ENCODE measurements around the gene LARGE1.

LARGE1 gene

GRCh38 chr22:33866511-33866910, 53.8 kb downstream of the LARGE1 start:
- DNase-seq: no peak
- Histone ChIP-seq H3K79me2 (ENCODE audit: control insufficient read depth, insufficient read depth, low read length) (peaks cover 53% of the 10 kb centered on the region), H2BK120ac (ENCODE audit: low read depth, low read length) (no peak overlapping the region), H3K18ac (ENCODE audit: low read length) (no peak overlapping the region), H2AK5ac (ENCODE audit: low read length) (no peak overlapping the region), H3K4me3 (ENCODE audit: low read length) (no peak overlapping the region), H3K27me3 (ENCODE audit: insufficient read depth, low read length, poor library complexity) (no peaks in the 10 kb centered on the region), H2BK15ac (replicated peaks; ENCODE audit: low read depth) (no peak overlapping the region), H3K4ac (ENCODE audit: low read depth, low read length) (no peak overlapping the region), H4K8ac (ENCODE audit: low read depth, low read length) (no peak overlapping the region), H4K5ac (ENCODE audit: low read length) (no peak overlapping the region), H3K79me1 (ENCODE audit: low read length) (peaks cover 24% of the 10 kb centered on the region), H3K27ac (ENCODE audit: low read depth, low read length) (no peak overlapping the region), H3K9ac (ENCODE audit: low read length) (no peak overlapping the region), H3K23ac (ENCODE audit: low read length) (no peak overlapping the region), H3K4me2 (ENCODE audit: low read length) (no peak overlapping the region), H3K4me1 (ENCODE audit: control insufficient read depth, low read depth, low read length) (no peaks in the 10 kb centered on the region), H3K56ac (ENCODE audit: low read length) (no peak overlapping the region), H2BK5ac (ENCODE audit: low read length) (no peak overlapping the region), H3K36me3 (ENCODE audit: control insufficient read depth, insufficient read depth, low read length) (no peaks in the 10 kb centered on the region)
- WGBS (ENCODE audit: extremely low coverage, insufficient coverage, low lambda C conversion rate): no CpG with 5 or more reads among the region's 3 CpGs

GRCh38 chr22:33865996-33866395, 54.3 kb downstream of the LARGE1 start:
- Histone ChIP-seq H3K23ac (ENCODE audit: low read length) (no peak overlapping the region), H2BK120ac (ENCODE audit: low read depth, low read length) (no peak overlapping the region), H3K79me2 (ENCODE audit: control insufficient read depth, insufficient read depth, low read length) (peaks cover 53% of the 10 kb centered on the region), H2BK15ac (replicated peaks; ENCODE audit: low read depth) (no peak overlapping the region), H3K4ac (ENCODE audit: low read depth, low read length) (no peak overlapping the region), H3K79me1 (ENCODE audit: low read length) (peaks cover 22% of the 10 kb centered on the region), H3K27me3 (ENCODE audit: insufficient read depth, low read length, poor library complexity) (no peaks in the 10 kb centered on the region), H3K4me2 (ENCODE audit: low read length) (no peak overlapping the region), H2AK5ac (ENCODE audit: low read length) (no peak overlapping the region), H4K8ac (ENCODE audit: low read depth, low read length) (no peak overlapping the region), H3K27ac (ENCODE audit: low read depth, low read length) (no peak overlapping the region), H3K4me1 (ENCODE audit: control insufficient read depth, low read depth, low read length) (no peaks in the 10 kb centered on the region), H3K9ac (ENCODE audit: low read length) (no peak overlapping the region), H4K5ac (ENCODE audit: low read length) (no peak overlapping the region), H3K36me3 (ENCODE audit: control insufficient read depth, insufficient read depth, low read length) (no peaks in the 10 kb centered on the region), H3K4me3 (ENCODE audit: low read length) (no peak overlapping the region), H3K56ac (ENCODE audit: low read length) (no peak overlapping the region), H3K18ac (ENCODE audit: low read length) (no peak overlapping the region), H2BK5ac (ENCODE audit: low read length) (no peak overlapping the region)
- no peak for DNase-seq
- WGBS (ENCODE audit: extremely low coverage, insufficient coverage, low lambda C conversion rate): no CpG with 5 or more reads among the region's 1 CpG

- Histone ChIP-seq H3K18ac (ENCODE audit: low read length) (no peak overlapping the region), H3K4me3 (ENCODE audit: low read length) (no peak overlapping the region), H4K8ac (ENCODE audit: low read depth, low read length) (no peak overlapping the region), H3K27me3 (ENCODE audit: insufficient read depth, low read length, poor library complexity) (no peaks in the 10 kb centered on the region), H3K36me3 (ENCODE audit: control insufficient read depth, insufficient read depth, low read length) (no peaks in the 10 kb centered on the region), H3K4ac (ENCODE audit: low read depth, low read length) (no peak overlapping the region), H2BK120ac (ENCODE audit: low read depth, low read length) (no peak overlapping the region), H3K79me2 (ENCODE audit: control insufficient read depth, insufficient read depth, low read length) (peaks cover 54% of the 10 kb centered on the region), H3K56ac (ENCODE audit: low read length) (no peak overlapping the region), H3K4me2 (ENCODE audit: low read length) (no peak overlapping the region), H3K9ac (ENCODE audit: low read length) (no peak overlapping the region), H3K27ac (ENCODE audit: low read depth, low read length) (no peak overlapping the region), H2BK5ac (ENCODE audit: low read length) (no peak overlapping the region), H2BK15ac (replicated peaks; ENCODE audit: low read depth) (no peak overlapping the region), H4K5ac (ENCODE audit: low read length) (no peak overlapping the region), H3K4me1 (ENCODE audit: control insufficient read depth, low read depth, low read length) (no peaks in the 10 kb centered on the region), H3K79me1 (ENCODE audit: low read length) (peaks cover 24% of the 10 kb centered on the region), H2AK5ac (ENCODE audit: low read length) (no peak overlapping the region), H3K23ac (ENCODE audit: low read length) (no peak overlapping the region)
- no peak for DNase-seq
- WGBS (ENCODE audit: extremely low coverage, insufficient coverage, low lambda C conversion rate): no CpG with 5 or more reads among the region's 5 CpGs
These were observed 55.0 kb downstream of the LARGE1 start for GRCh38 chr22:33865248-33865647.

- DNase-seq: no peak
- H4K5ac ChIP-seq (ENCODE audit: low read length): no peak overlapping the region
- no peak overlapping the region for H3K9ac ChIP-seq (ENCODE audit: low read length)
- H3K4ac ChIP-seq (ENCODE audit: low read depth, low read length): no peak overlapping the region
- no peak overlapping the region for H2AK5ac ChIP-seq (ENCODE audit: low read length)
- no peak overlapping the region for H2BK120ac ChIP-seq (ENCODE audit: low read depth, low read length)
- no peaks in the 10 kb centered on the region for H3K27me3 ChIP-seq (ENCODE audit: insufficient read depth, low read length, poor library complexity)
- no peak overlapping the region for H2BK5ac ChIP-seq (ENCODE audit: low read length)
- H3K4me3 ChIP-seq (ENCODE audit: low read length): no peak overlapping the region
- H3K18ac ChIP-seq (ENCODE audit: low read length): no peak overlapping the region
- no CpG with 5 or more reads among the region's 7 CpGs for WGBS (ENCODE audit: extremely low coverage, insufficient coverage, low lambda C conversion rate)
- H3K56ac ChIP-seq (ENCODE audit: low read length): no peak overlapping the region
- no peak overlapping the region for H4K8ac ChIP-seq (ENCODE audit: low read depth, low read length)
- H3K27ac ChIP-seq (ENCODE audit: low read depth, low read length): no peak overlapping the region
- H2BK15ac ChIP-seq (replicated peaks; ENCODE audit: low read depth): no peak overlapping the region
- H3K4me2 ChIP-seq (ENCODE audit: low read length): no peak overlapping the region
- H3K4me1 ChIP-seq (ENCODE audit: control insufficient read depth, low read depth, low read length): no peaks in the 10 kb centered on the region
- H3K79me2 ChIP-seq (ENCODE audit: control insufficient read depth, insufficient read depth, low read length): peaks cover 50% of the 10 kb centered on the region
- H3K79me1 ChIP-seq (ENCODE audit: low read length): peaks cover 20% of the 10 kb centered on the region
- no peaks in the 10 kb centered on the region for H3K36me3 ChIP-seq (ENCODE audit: control insufficient read depth, insufficient read depth, low read length)
- H3K23ac ChIP-seq (ENCODE audit: low read length): no peak overlapping the region
These were observed 55.5 kb downstream of the LARGE1 start for GRCh38 chr22:33864723-33865130.

GRCh38 chr22:33861216-33861875, 58.9 kb downstream of the LARGE1 start:
- no peak overlapping the region for H2BK5ac ChIP-seq (ENCODE audit: low read length)
- no peak overlapping the region for H2BK120ac ChIP-seq (ENCODE audit: low read depth, low read length)
- peaks cover 6% of the 10 kb centered on the region for H3K79me1 ChIP-seq (ENCODE audit: low read length)
- no peak overlapping the region for H3K23ac ChIP-seq (ENCODE audit: low read length)
- no peak overlapping the region for H3K56ac ChIP-seq (ENCODE audit: low read length)
- no peak overlapping the region for H4K8ac ChIP-seq (ENCODE audit: low read depth, low read length)
- no peaks in the 10 kb centered on the region for H3K4me1 ChIP-seq (ENCODE audit: control insufficient read depth, low read depth, low read length)
- H3K4me3 ChIP-seq (ENCODE audit: low read length): no peak overlapping the region
- DNase-seq: no peak
- H2AK5ac ChIP-seq (ENCODE audit: low read length): no peak overlapping the region
- H3K36me3 ChIP-seq (ENCODE audit: control insufficient read depth, insufficient read depth, low read length): no peaks in the 10 kb centered on the region
- no peak overlapping the region for H2BK15ac ChIP-seq (replicated peaks; ENCODE audit: low read depth)
- no peak overlapping the region for H3K18ac ChIP-seq (ENCODE audit: low read length)
- no CpG with 5 or more reads among the region's 12 CpGs for WGBS (ENCODE audit: extremely low coverage, insufficient coverage, low lambda C conversion rate)
- H3K4me2 ChIP-seq (ENCODE audit: low read length): no peak overlapping the region
- H3K79me2 ChIP-seq (ENCODE audit: control insufficient read depth, insufficient read depth, low read length): peaks cover 35% of the 10 kb centered on the region
- H3K27ac ChIP-seq (ENCODE audit: low read depth, low read length): no peak overlapping the region
- no peaks in the 10 kb centered on the region for H3K27me3 ChIP-seq (ENCODE audit: insufficient read depth, low read length, poor library complexity)
- H3K9ac ChIP-seq (ENCODE audit: low read length): no peak overlapping the region
- no peak overlapping the region for H4K5ac ChIP-seq (ENCODE audit: low read length)
- H3K4ac ChIP-seq (ENCODE audit: low read depth, low read length): no peak overlapping the region

- Histone ChIP-seq H3K36me3 (ENCODE audit: control insufficient read depth, insufficient read depth, low read length) (no peaks in the 10 kb centered on the region), H3K27me3 (ENCODE audit: insufficient read depth, low read length, poor library complexity) (no peaks in the 10 kb centered on the region), H3K4me3 (ENCODE audit: low read length) (no peak overlapping the region), H2BK5ac (ENCODE audit: low read length) (no peak overlapping the region), H3K56ac (ENCODE audit: low read length) (peak overlapping the region; percentile 56), H2BK15ac (replicated peaks; ENCODE audit: low read depth) (no peak overlapping the region), H3K4me2 (ENCODE audit: low read length) (no peak overlapping the region), H3K9ac (ENCODE audit: low read length) (no peak overlapping the region), H3K79me2 (ENCODE audit: control insufficient read depth, insufficient read depth, low read length) (peaks cover 38% of the 10 kb centered on the region), H3K4me1 (ENCODE audit: control insufficient read depth, low read depth, low read length) (no peaks in the 10 kb centered on the region), H2BK120ac (ENCODE audit: low read depth, low read length) (no peak overlapping the region), H3K18ac (ENCODE audit: low read length) (no peak overlapping the region), H4K8ac (ENCODE audit: low read depth, low read length) (no peak overlapping the region), H3K4ac (ENCODE audit: low read depth, low read length) (no peak overlapping the region), H4K5ac (ENCODE audit: low read length) (no peak overlapping the region), H3K23ac (ENCODE audit: low read length) (no peak overlapping the region), H2AK5ac (ENCODE audit: low read length) (no peak overlapping the region), H3K79me1 (ENCODE audit: low read length) (peaks cover 6% of the 10 kb centered on the region), H3K27ac (ENCODE audit: low read depth, low read length) (no peak overlapping the region)
- WGBS (ENCODE audit: extremely low coverage, insufficient coverage, low lambda C conversion rate): no CpG with 5 or more reads among the region's 8 CpGs
- no peak for DNase-seq
These were observed 59.9 kb downstream of the LARGE1 start for GRCh38 chr22:33860386-33860785.
